ENCODE measurements around the gene NR2C2. TPM values are rescaled to one million over a fixed set of nuclear protein-coding genes. Genes with fewer than 3 reads are reported as not detected.

Gene NR2C2
- total RNA-seq, 1 experiment from 2014 or later = 38.5 TPM

GRCh38 chr3:15066467-15066866 is 119.1 kb downstream of the NR2C2 start:
- no peak overlapping the region for H3K27ac Mint-ChIP-seq
- Histone ChIP-seq H3K4me2 (ENCODE audit: insufficient read depth, insufficient read length, low read length) (no peak overlapping the region), H3K9me3 (ENCODE audit: control insufficient read depth, low read depth, low read length) (no peaks in the 10 kb centered on the region), H3K9ac (ENCODE audit: extremely low read depth, insufficient read length, low read length) (no peak overlapping the region), H2BK15ac (ENCODE audit: low read depth, low read length) (no peak overlapping the region), H2BK5ac (ENCODE audit: insufficient read length, low read length) (no peak overlapping the region), H3K18ac (ENCODE audit: insufficient read length, low read depth, low read length) (no peak overlapping the region), H3K23me2 (ENCODE audit: insufficient read length, low read depth, low read length, poor library complexity, severe bottlenecking) (peaks cover 7% of the 10 kb centered on the region), H3K4ac (ENCODE audit: low read depth, low read length) (no peak overlapping the region), H2AK5ac (ENCODE audit: insufficient read length, low read length) (no peak overlapping the region), H3T11ph (ENCODE audit: low read length) (no peak overlapping the region), H2BK120ac (ENCODE audit: low read depth, low read length, poor library complexity, severe bottlenecking) (no peak overlapping the region), H2BK12ac (ENCODE audit: insufficient read length, low read depth, low read length) (no peak overlapping the region), H3K4me1 (ENCODE audit: insufficient read depth, low read length) (peaks cover 6% of the 10 kb centered on the region; the same call in 1 of the 2 replicates), H2BK20ac (ENCODE audit: low read depth, low read length, poor library complexity, severe bottlenecking) (no peak overlapping the region), H3K27me3 (ENCODE audit: insufficient read depth, low read length) (no peaks in the 10 kb centered on the region), H3K79me1 (ENCODE audit: insufficient read depth, low read depth, low read length, poor library complexity, severe bottlenecking) (peaks cover 5% of the 10 kb centered on the region), H4K20me1 (ENCODE audit: control insufficient read depth, insufficient read depth, insufficient read length) (no peaks in the 10 kb centered on the region), H2AFZ (ENCODE audit: low read length) (no peak overlapping the region), H4K5ac (ENCODE audit: insufficient read length, low read depth, low read length) (no peak overlapping the region), H3K56ac (ENCODE audit: insufficient read length, low read depth, low read length) (no peak overlapping the region), H3K23ac (ENCODE audit: insufficient read length, low read depth, low read length) (no peak overlapping the region), H4K8ac (replicated peaks; ENCODE audit: insufficient read length, low read depth, low read length) (no peak overlapping the region), H3K79me2 (ENCODE audit: insufficient read depth, low read length) (peaks cover 12% of the 10 kb centered on the region; the same call in 1 of the 2 replicates), H3K27ac (ENCODE audit: insufficient read length, low read depth, low read length) (no peak overlapping the region), H4K91ac (ENCODE audit: insufficient read length, low read depth, low read length) (no peak overlapping the region), H3K14ac (ENCODE audit: insufficient read depth, low read length) (no peak overlapping the region)
- WGBS (ENCODE audit: extremely low coverage, insufficient read length, low lambda C conversion rate) = no CpG with 5 or more reads among the region's 3 CpGs
- H3K4me3 Mint-ChIP-seq = no peak overlapping the region
- peaks cover 18% of the 10 kb centered on the region in 2 experiments for H3K4me1 Mint-ChIP-seq
- TF ChIP-seq, protein P1, sequence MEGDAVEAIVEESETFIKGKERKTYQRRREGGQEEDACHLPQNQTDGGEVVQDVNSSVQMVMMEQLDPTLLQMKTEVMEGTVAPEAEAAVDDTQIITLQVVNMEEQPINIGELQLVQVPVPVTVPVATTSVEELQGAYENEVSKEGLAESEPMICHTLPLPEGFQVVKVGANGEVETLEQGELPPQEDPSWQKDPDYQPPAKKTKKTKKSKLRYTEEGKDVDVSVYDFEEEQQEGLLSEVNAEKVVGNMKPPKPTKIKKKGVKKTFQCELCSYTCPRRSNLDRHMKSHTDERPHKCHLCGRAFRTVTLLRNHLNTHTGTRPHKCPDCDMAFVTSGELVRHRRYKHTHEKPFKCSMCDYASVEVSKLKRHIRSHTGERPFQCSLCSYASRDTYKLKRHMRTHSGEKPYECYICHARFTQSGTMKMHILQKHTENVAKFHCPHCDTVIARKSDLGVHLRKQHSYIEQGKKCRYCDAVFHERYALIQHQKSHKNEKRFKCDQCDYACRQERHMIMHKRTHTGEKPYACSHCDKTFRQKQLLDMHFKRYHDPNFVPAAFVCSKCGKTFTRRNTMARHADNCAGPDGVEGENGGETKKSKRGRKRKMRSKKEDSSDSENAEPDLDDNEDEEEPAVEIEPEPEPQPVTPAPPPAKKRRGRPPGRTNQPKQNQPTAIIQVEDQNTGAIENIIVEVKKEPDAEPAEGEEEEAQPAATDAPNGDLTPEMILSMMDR (conservative IDR thresholded peaks at IDR 0.05) = no peak
- no peaks in the 10 kb centered on the region; a peak in 1 of 5 replicates for H3K9me3 Mint-ChIP-seq
- H3K27me3 Mint-ChIP-seq (ENCODE audit: low read depth) = peaks cover 3% of the 10 kb centered on the region; the same call in 1 of the 2 replicates
- peaks cover 11 to 14% (median 12%) of the 10 kb centered on the region in 3 experiments for H3K36me3 Mint-ChIP-seq (ENCODE audit: insufficient read depth in 1 of 3, low read depth in 3 of 3)
- DNase-seq = no peak

Measured in H9 (cell line).